Pericardium fibroblast (primary cell): ENCODE measurements around the gene MNX1. TPM values are rescaled to one million over a fixed set of nuclear protein-coding genes. Genes with fewer than 3 reads are reported as not detected.

ENCODE experiments used
- total RNA-seq: library from RNA; depleted of rRNA; stranded (reverse); fragments of >200 nt; gene quantifications from 2 replicates; pipeline ENCODE4 v1.2.3, GENCODE V29; 2015

The MNX1 gene
- total RNA-seq: not detected in 2 replicates

GRCh38 chr7:157010588-157011332 lies at the start of gene MNX1:
Gene MNX1, minus strand, starts transcription at chr7:157010663. Its CDS starts 313 bp downstream, at chr7:157010350.

Other genes starting within 250 kb of the MNX1 start
- gene LMBR1, start 117.5 kb downstream of the MNX1 start, total RNA-seq: 21.8 and 35.1 TPM in 2 replicates
- 7.7 and 9.6 TPM in 2 replicates for gene NOM1, start 61.0 kb downstream of the MNX1 start, total RNA-seq
- 49.1 and 61.4 TPM in 2 replicates for gene UBE3C, start 128.3 kb upstream of the MNX1 start, total RNA-seq